ENCODE measurements around the gene MEIS1. TPM values are rescaled to one million over a fixed set of nuclear protein-coding genes. Genes with fewer than 3 reads are reported as not detected.

Gene MEIS1
- total and polyA plus RNA-seq, 2 of the 8 experiments (the other 6 are each of a cell fraction or from before 2014, with no cell fraction given) = 0.17 to 1.2 TPM

DNA sequence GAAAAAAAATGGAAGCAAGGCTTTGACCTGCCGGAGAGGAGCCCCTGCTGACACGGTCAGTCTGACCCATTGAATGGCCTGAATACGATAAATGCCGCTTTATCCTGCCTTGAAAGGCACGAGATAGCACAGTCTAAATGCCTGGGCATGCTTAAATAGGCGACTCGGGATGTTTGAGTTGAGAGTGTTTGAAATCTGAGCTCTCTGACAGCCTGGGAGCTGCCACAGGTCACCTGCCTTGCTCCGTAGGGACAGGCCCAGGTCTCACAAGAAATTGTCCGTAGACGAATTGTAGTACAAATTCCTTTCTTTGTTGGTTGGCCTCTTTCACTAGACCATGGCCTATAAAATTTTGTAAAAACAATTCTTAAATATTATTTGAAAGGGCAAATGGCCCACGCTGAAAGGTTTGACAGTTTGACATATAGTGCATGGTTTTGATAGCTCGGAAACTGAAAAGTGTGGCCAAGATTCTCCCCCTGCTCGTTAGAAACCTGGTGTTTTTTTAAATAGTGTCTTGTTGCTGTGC is 72.8 kb downstream of the MEIS1 start (continued):
- TF ChIP-seq EZH2 (IDR thresholded peaks at IDR 0.05; ENCODE audit: low read depth, low read length, severe bottlenecking) (no peak), RXRA (IDR thresholded peaks at IDR 0.05; ENCODE audit: insufficient read depth, low read depth, low read length) (no peak), EGR1 (IDR thresholded peaks at IDR 0.05; ENCODE audit: borderline replicate concordance, low read depth, low read length) (no peak), BCL11A (IDR thresholded peaks at IDR 0.05; ENCODE audit: low read depth in 2 of 2, low read length in 2 of 2) (no peak)
- TF ChIP-seq, protein P1, sequence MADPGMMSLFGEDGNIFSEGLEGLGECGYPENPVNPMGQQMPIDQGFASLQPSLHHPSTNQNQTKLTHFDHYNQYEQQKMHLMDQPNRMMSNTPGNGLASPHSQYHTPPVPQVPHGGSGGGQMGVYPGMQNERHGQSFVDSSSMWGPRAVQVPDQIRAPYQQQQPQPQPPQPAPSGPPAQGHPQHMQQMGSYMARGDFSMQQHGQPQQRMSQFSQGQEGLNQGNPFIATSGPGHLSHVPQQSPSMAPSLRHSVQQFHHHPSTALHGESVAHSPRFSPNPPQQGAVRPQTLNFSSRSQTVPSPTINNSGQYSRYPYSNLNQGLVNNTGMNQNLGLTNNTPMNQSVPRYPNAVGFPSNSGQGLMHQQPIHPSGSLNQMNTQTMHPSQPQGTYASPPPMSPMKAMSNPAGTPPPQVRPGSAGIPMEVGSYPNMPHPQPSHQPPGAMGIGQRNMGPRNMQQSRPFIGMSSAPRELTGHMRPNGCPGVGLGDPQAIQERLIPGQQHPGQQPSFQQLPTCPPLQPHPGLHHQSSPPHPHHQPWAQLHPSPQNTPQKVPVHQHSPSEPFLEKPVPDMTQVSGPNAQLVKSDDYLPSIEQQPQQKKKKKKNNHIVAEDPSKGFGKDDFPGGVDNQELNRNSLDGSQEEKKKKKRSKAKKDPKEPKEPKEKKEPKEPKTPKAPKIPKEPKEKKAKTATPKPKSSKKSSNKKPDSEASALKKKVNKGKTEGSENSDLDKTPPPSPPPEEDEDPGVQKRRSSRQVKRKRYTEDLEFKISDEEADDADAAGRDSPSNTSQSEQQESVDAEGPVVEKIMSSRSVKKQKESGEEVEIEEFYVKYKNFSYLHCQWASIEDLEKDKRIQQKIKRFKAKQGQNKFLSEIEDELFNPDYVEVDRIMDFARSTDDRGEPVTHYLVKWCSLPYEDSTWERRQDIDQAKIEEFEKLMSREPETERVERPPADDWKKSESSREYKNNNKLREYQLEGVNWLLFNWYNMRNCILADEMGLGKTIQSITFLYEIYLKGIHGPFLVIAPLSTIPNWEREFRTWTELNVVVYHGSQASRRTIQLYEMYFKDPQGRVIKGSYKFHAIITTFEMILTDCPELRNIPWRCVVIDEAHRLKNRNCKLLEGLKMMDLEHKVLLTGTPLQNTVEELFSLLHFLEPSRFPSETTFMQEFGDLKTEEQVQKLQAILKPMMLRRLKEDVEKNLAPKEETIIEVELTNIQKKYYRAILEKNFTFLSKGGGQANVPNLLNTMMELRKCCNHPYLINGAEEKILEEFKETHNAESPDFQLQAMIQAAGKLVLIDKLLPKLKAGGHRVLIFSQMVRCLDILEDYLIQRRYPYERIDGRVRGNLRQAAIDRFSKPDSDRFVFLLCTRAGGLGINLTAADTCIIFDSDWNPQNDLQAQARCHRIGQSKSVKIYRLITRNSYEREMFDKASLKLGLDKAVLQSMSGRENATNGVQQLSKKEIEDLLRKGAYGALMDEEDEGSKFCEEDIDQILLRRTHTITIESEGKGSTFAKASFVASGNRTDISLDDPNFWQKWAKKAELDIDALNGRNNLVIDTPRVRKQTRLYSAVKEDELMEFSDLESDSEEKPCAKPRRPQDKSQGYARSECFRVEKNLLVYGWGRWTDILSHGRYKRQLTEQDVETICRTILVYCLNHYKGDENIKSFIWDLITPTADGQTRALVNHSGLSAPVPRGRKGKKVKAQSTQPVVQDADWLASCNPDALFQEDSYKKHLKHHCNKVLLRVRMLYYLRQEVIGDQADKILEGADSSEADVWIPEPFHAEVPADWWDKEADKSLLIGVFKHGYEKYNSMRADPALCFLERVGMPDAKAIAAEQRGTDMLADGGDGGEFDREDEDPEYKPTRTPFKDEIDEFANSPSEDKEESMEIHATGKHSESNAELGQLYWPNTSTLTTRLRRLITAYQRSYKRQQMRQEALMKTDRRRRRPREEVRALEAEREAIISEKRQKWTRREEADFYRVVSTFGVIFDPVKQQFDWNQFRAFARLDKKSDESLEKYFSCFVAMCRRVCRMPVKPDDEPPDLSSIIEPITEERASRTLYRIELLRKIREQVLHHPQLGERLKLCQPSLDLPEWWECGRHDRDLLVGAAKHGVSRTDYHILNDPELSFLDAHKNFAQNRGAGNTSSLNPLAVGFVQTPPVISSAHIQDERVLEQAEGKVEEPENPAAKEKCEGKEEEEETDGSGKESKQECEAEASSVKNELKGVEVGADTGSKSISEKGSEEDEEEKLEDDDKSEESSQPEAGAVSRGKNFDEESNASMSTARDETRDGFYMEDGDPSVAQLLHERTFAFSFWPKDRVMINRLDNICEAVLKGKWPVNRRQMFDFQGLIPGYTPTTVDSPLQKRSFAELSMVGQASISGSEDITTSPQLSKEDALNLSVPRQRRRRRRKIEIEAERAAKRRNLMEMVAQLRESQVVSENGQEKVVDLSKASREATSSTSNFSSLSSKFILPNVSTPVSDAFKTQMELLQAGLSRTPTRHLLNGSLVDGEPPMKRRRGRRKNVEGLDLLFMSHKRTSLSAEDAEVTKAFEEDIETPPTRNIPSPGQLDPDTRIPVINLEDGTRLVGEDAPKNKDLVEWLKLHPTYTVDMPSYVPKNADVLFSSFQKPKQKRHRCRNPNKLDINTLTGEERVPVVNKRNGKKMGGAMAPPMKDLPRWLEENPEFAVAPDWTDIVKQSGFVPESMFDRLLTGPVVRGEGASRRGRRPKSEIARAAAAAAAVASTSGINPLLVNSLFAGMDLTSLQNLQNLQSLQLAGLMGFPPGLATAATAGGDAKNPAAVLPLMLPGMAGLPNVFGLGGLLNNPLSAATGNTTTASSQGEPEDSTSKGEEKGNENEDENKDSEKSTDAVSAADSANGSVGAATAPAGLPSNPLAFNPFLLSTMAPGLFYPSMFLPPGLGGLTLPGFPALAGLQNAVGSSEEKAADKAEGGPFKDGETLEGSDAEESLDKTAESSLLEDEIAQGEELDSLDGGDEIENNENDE (IDR thresholded peaks at IDR 0.05; ENCODE audit: insufficient replicate concordance, low read length) = no peak
- TF ChIP-seq, protein P2, sequence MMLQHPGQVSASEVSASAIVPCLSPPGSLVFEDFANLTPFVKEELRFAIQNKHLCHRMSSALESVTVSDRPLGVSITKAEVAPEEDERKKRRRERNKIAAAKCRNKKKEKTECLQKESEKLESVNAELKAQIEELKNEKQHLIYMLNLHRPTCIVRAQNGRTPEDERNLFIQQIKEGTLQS (IDR thresholded peaks at IDR 0.05; ENCODE audit: insufficient read depth, low read depth, low read length) = no peak
- TF ChIP-seq, protein P3, sequence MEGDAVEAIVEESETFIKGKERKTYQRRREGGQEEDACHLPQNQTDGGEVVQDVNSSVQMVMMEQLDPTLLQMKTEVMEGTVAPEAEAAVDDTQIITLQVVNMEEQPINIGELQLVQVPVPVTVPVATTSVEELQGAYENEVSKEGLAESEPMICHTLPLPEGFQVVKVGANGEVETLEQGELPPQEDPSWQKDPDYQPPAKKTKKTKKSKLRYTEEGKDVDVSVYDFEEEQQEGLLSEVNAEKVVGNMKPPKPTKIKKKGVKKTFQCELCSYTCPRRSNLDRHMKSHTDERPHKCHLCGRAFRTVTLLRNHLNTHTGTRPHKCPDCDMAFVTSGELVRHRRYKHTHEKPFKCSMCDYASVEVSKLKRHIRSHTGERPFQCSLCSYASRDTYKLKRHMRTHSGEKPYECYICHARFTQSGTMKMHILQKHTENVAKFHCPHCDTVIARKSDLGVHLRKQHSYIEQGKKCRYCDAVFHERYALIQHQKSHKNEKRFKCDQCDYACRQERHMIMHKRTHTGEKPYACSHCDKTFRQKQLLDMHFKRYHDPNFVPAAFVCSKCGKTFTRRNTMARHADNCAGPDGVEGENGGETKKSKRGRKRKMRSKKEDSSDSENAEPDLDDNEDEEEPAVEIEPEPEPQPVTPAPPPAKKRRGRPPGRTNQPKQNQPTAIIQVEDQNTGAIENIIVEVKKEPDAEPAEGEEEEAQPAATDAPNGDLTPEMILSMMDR (IDR thresholded peaks at IDR 0.05; ENCODE audit: control extremely low read depth in 1 of 3, insufficient read depth in 1 of 3, low read depth in 1 of 3, low read length in 3 of 3) = no peak

Measured in H1 (cell line).